Measurements from ENCODE around the gene ANKRD34A. TPM values are rescaled to one million over a fixed set of nuclear protein-coding genes. Genes with fewer than 3 reads are reported as not detected.

The ANKRD34A gene
- total and polyA plus RNA-seq, 2 donors (not counting 1 experiment from before 2014, with no cell fraction given) = 1.2 to 1.9 TPM

DNA sequence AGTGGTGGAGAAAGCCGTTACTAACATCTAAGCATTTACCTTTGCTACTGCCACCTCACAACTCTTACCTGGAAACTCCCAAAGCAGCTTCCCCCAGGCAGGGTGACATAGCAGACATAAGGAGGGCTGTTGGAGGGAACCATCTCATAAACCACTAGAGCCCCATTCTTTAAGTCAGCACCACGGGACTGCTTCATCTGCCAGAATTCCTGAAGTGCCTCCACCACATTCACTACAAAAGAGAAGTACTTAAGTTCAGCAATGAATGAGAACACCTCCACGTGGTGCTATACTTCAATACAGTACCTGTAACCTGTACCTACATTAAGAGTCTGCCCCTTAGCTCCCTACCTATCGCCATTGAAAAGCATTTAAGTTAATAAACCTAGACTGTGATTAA lies 16.8 kb downstream of the ANKRD34A start:
- no peak overlapping the region for H2AFZ ChIP-seq (ENCODE audit: low read length)
- no peaks in the 10 kb centered on the region for H3K36me3 ChIP-seq (ENCODE audit: control insufficient read depth, insufficient read depth, low read length)

DNA sequence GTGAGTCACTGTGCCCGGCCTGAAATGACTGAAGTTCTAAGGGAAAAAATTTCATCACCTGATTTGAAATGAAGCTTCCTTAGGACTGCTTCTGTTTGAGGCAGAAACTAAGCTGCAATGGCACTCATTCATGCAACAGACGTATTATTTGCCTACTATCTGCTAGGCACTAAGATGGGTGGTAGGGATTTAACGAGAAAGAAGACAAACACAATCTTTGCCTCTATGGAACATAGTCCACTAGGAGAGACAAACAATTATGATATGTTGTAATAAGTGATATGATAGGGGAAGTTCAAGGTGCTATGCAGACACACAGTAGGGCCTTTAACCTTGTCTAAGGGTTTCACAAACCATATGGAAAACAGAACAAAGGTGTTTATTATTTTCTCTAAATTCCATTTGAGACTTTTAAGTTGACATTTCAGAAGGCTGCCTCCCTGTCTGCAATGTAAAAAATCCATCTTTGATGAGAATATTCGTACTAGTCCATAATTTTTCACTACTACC lies 17.8 kb downstream of the ANKRD34A start:
- Histone ChIP-seq H3K36me3 (ENCODE audit: control insufficient read depth, insufficient read depth, low read length) (no peaks in the 10 kb centered on the region), H4K20me1 (ENCODE audit: control insufficient read depth, extremely low read depth, insufficient read depth, low read length) (no peaks in the 10 kb centered on the region), H3K9ac (ENCODE audit: insufficient read depth, low read length) (no peak overlapping the region), H3K4me1 (ENCODE audit: control insufficient read depth, extremely low read depth, insufficient read depth, low read length) (no peaks in the 10 kb centered on the region), H3K4me2 (ENCODE audit: extremely low read depth, insufficient read depth, low read length) (no peak overlapping the region), H3K79me2 (ENCODE audit: control insufficient read depth, insufficient read depth, low read length) (peaks cover 6% of the 10 kb centered on the region), H3K4me3 (replicated peaks in 1 of 4; ENCODE audit: control extremely low read depth in 1 of 4, insufficient read depth in 1 of 4, low read depth in 3 of 4, low read length in 4 of 4) (no peak overlapping the region), H3K27ac (ENCODE audit: insufficient read depth, low read length) (no peak overlapping the region), H2AFZ (ENCODE audit: low read length) (no peak overlapping the region), H3K27me3 (ENCODE audit: control insufficient read depth, insufficient read depth, low read length) (no peaks in the 10 kb centered on the region), H3K9me3 (ENCODE audit: control insufficient read depth, insufficient read depth, low read depth, low read length) (no peaks in the 10 kb centered on the region)
- TF ChIP-seq, protein P1, sequence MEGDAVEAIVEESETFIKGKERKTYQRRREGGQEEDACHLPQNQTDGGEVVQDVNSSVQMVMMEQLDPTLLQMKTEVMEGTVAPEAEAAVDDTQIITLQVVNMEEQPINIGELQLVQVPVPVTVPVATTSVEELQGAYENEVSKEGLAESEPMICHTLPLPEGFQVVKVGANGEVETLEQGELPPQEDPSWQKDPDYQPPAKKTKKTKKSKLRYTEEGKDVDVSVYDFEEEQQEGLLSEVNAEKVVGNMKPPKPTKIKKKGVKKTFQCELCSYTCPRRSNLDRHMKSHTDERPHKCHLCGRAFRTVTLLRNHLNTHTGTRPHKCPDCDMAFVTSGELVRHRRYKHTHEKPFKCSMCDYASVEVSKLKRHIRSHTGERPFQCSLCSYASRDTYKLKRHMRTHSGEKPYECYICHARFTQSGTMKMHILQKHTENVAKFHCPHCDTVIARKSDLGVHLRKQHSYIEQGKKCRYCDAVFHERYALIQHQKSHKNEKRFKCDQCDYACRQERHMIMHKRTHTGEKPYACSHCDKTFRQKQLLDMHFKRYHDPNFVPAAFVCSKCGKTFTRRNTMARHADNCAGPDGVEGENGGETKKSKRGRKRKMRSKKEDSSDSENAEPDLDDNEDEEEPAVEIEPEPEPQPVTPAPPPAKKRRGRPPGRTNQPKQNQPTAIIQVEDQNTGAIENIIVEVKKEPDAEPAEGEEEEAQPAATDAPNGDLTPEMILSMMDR (conservative IDR thresholded peaks at IDR 0.05 in 1 of 2, IDR thresholded peaks at IDR 0.05 in 1 of 2; ENCODE audit: low read depth in 1 of 2, low read length in 2 of 2) = no peak
- TF ChIP-seq EZH2 (IDR thresholded peaks at IDR 0.05; ENCODE audit: low read length, missing control alignments) = no peak
- DNase-seq (ENCODE audit: low read depth in 2 of 2) = no peak

More for the DNA sequence above, 16.8 kb downstream of the ANKRD34A start:
- Histone ChIP-seq H3K4me2 (ENCODE audit: extremely low read depth, insufficient read depth, low read length) (no peak overlapping the region), H3K27me3 (ENCODE audit: control insufficient read depth, insufficient read depth, low read length) (no peaks in the 10 kb centered on the region), H4K20me1 (ENCODE audit: control insufficient read depth, extremely low read depth, insufficient read depth, low read length) (no peaks in the 10 kb centered on the region), H3K79me2 (ENCODE audit: control insufficient read depth, insufficient read depth, low read length) (peaks cover 13% of the 10 kb centered on the region), H3K4me3 (replicated peaks in 1 of 4; ENCODE audit: control extremely low read depth in 1 of 4, insufficient read depth in 1 of 4, low read depth in 3 of 4, low read length in 4 of 4) (no peak overlapping the region), H3K9me3 (ENCODE audit: control insufficient read depth, insufficient read depth, low read depth, low read length) (no peaks in the 10 kb centered on the region), H3K4me1 (ENCODE audit: control insufficient read depth, extremely low read depth, insufficient read depth, low read length) (no peaks in the 10 kb centered on the region), H3K27ac (ENCODE audit: insufficient read depth, low read length) (no peak overlapping the region), H3K9ac (ENCODE audit: insufficient read depth, low read length) (no peak overlapping the region)
- no peak for TF ChIP-seq EZH2 (IDR thresholded peaks at IDR 0.05; ENCODE audit: low read length, missing control alignments)
- TF ChIP-seq, protein P1 (conservative IDR thresholded peaks at IDR 0.05 in 1 of 2, IDR thresholded peaks at IDR 0.05 in 1 of 2; ENCODE audit: low read depth in 1 of 2, low read length in 2 of 2) = no peak
- DNase-seq (ENCODE audit: low read depth in 2 of 2) = no peak

DNA sequence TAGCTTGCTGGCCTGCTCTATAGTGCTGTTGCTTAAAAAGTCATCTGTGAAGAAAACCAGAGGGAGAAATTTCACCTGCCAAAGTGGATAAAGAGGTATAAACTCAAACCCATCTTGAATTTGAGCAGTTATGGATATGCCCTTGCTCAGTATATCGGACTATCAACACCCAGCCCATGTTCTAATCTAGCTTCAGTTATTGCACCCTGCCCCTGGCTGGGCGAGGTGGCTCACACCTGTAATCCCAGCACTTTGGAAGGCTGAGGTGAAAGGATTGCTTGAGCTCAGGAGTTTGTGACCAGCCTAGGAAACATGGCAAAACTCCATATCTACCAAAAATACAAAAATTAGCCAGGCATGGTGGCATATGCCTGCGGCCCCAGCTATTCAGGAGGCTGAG lies 19.8 kb downstream of the ANKRD34A start:
- H3K79me2 ChIP-seq (ENCODE audit: control insufficient read depth, insufficient read depth, low read length) = peaks cover 2% of the 10 kb centered on the region
- no peaks in the 10 kb centered on the region for H3K4me1 ChIP-seq (ENCODE audit: control insufficient read depth, extremely low read depth, insufficient read depth, low read length)
- no peaks in the 10 kb centered on the region for H3K27me3 ChIP-seq (ENCODE audit: control insufficient read depth, insufficient read depth, low read length)
- no peak overlapping the region for H3K9ac ChIP-seq (ENCODE audit: insufficient read depth, low read length)
- H2AFZ ChIP-seq (ENCODE audit: low read length) = no peak overlapping the region
- no peak overlapping the region for H3K4me2 ChIP-seq (ENCODE audit: extremely low read depth, insufficient read depth, low read length)
- TF ChIP-seq, protein P1 (conservative IDR thresholded peaks at IDR 0.05 in 1 of 2, IDR thresholded peaks at IDR 0.05 in 1 of 2; ENCODE audit: low read depth in 1 of 2, low read length in 2 of 2) = no peak
- TF ChIP-seq EZH2 (IDR thresholded peaks at IDR 0.05; ENCODE audit: low read length, missing control alignments) = no peak
- H3K4me3 ChIP-seq (replicated peaks in 1 of 4; ENCODE audit: control extremely low read depth in 1 of 4, insufficient read depth in 1 of 4, low read depth in 3 of 4, low read length in 4 of 4) = no peak overlapping the region
- no peak overlapping the region for H3K27ac ChIP-seq (ENCODE audit: insufficient read depth, low read length)
- no peaks in the 10 kb centered on the region for H3K9me3 ChIP-seq (ENCODE audit: control insufficient read depth, insufficient read depth, low read depth, low read length)
- H3K36me3 ChIP-seq (ENCODE audit: control insufficient read depth, insufficient read depth, low read length) = no peaks in the 10 kb centered on the region
- no peak for DNase-seq (ENCODE audit: low read depth in 2 of 2)
- H4K20me1 ChIP-seq (ENCODE audit: control insufficient read depth, extremely low read depth, insufficient read depth, low read length) = no peaks in the 10 kb centered on the region

All from fibroblast of lung (primary cell).